Ovary (tissue), 9 donors: ENCODE results near the gene FMNL3. TPM values are rescaled to one million over a fixed set of nuclear protein-coding genes. Genes with fewer than 3 reads are reported as not detected.

Experiments used
- DNase-seq, 5 donors: peaks; one replicate each; pipeline ENCODE4 v3.0.0-alpha.2; 2019 to 2020
- H3K27ac ChIP-seq, 2 donors: fragments of 200-600 bp; one replicate each; pipeline versions ENCODE4 v1.5.1 to v1.8.0; 2019 to 2022
- H3K27me3 ChIP-seq: fragments of 200-600 bp; one replicate; pipeline ENCODE4 v1.8.0; 2022
- H3K36me3 ChIP-seq: fragments of 200-600 bp; sonication (generic); one replicate; pipeline ENCODE4 v1.5.1; 2019
- H3K4me1 ChIP-seq: one replicate; pipeline ENCODE4 v1.8.1; 2013; ENCODE audit warnings: mild to moderate bottlenecking, moderate library complexity; ENCODE audit not compliant: insufficient read depth
- H3K4me3 ChIP-seq: fragments of 200-600 bp; sonication (generic); one replicate; pipeline ENCODE4 v1.5.1; 2017
- H3K9me3 ChIP-seq, 2 donors: fragments of 200-600 bp in 1 of 2; sonication (generic) in 1 of 2; one replicate each; pipeline versions ENCODE4 v1.5.1 to v1.8.1; 2013 to 2019; ENCODE audit warnings: mild to moderate bottlenecking in 1 of 2, moderate library complexity in 1 of 2
- EP300 ChIP-seq: sonication (generic); formaldehyde crosslinking; IDR thresholded peaks from one replicate; pipeline ENCODE4 v1.6.1; 2017; ENCODE audit warnings: antibody characterized with exemption
- POLR2A ChIP-seq: fragments of 450-650 bp; IDR thresholded peaks from one replicate; pipeline ENCODE4 v1.6.1; 2017; ENCODE audit warnings: antibody characterized with exemption, mild to moderate bottlenecking, moderate library complexity
- WGBS, 3 donors: extraction: QIAGEN DNeasy Blood & Tissue Kit in 1 of 3; methylation state at CpG; one replicate each; pipeline versions ENCODE4 v1.1.5 to v1.1.7; 2013 to 2017; 5-methylcytosine and 5-hydroxymethylcytosine counted together
- intact Hi-C, 4 donors: fragments of 100-400 bp; cut with DNase I; formaldehyde crosslinking; loops; one replicate each; pipeline versions ENCODE4 v1.11.0 to v1.15.1; 2022 to 2023
- polyA plus RNA-seq, 2 donors: library from polyadenylated mRNA; stranded (reverse); fragments of 200-250 nt in 1 of 2; fragments of 350-450 nt in 1 of 2; fragmentation: Illumina TruSeq in 1 of 2; extraction: RNeasy Lipid Tissue Mini Kit (QIAGEN cat#74804) in 1 of 2; gene quantifications; one replicate each; pipeline ENCODE4 v1.2.3, GENCODE V29; 2013 to 2014
- total RNA-seq, 7 donors: library from RNA; depleted of rRNA in 2 of 7; stranded (reverse); fragments of >200 nt in 2 of 7; fragmentation: NEBNext Ultra II Directional in 3 of 7; extraction: Animal tissue kit (Norgen Biotek cat#: 25700) in 3 of 7; gene quantifications; one replicate each; pipeline versions ENCODE4 v1.1.0 to v1.2.4, GENCODE V29; 2016 to 2023
- TF ChIP-seq, protein P1 (sequence below), 3 donors: fragments of 450-650 bp in 2 of 3; fragments of 200-600 bp in 1 of 3; IDR thresholded peaks; one replicate each; pipeline versions ENCODE4 v1.5.1 to v1.8.0; 2016 to 2022; ENCODE audit warnings: antibody characterized with exemption in 3 of 3, mild to moderate bottlenecking in 1 of 3
- donor health status: DM: no; HTN: no; CAD: no; lungs with moderate emphysema.
- donor health status: DM: no; HTN: no; CAD: no.
- donor health status: Bipolar disorder and iron deficiency.
- donor health status: DM: yes; HTN: yes; CAD: no.
- donor health status: DM: no; HTN: no; CAD: no.
- donor health status: DM: yes; HTN: yes; CAD: no.

Gene FMNL3
- total and polyA plus RNA-seq, 9 donors = 15.7 to 58.1 (median 33.1) TPM

GRCh38 chr12:49661746-49662145 is 45.5 kb downstream of the FMNL3 start:
- Histone ChIP-seq H3K27ac (no peak overlapping the region), H3K4me3 (no peak overlapping the region), H3K27me3 (no peaks in the 10 kb centered on the region), H3K36me3 (no peaks in the 10 kb centered on the region), H3K4me1 (peaks cover 19% of the 10 kb centered on the region), H3K9me3 (no peaks in the 10 kb centered on the region)
- intact Hi-C loops = no loop called here
- peak in 2 of 5 donors; percentile 4 for DNase-seq
- TF ChIP-seq POLR2A (no peak), EP300 (no peak)
- TF ChIP-seq, protein P1, sequence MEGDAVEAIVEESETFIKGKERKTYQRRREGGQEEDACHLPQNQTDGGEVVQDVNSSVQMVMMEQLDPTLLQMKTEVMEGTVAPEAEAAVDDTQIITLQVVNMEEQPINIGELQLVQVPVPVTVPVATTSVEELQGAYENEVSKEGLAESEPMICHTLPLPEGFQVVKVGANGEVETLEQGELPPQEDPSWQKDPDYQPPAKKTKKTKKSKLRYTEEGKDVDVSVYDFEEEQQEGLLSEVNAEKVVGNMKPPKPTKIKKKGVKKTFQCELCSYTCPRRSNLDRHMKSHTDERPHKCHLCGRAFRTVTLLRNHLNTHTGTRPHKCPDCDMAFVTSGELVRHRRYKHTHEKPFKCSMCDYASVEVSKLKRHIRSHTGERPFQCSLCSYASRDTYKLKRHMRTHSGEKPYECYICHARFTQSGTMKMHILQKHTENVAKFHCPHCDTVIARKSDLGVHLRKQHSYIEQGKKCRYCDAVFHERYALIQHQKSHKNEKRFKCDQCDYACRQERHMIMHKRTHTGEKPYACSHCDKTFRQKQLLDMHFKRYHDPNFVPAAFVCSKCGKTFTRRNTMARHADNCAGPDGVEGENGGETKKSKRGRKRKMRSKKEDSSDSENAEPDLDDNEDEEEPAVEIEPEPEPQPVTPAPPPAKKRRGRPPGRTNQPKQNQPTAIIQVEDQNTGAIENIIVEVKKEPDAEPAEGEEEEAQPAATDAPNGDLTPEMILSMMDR (IDR thresholded peaks at IDR 0.05) = no peak
- WGBS, 3 donors = 90 to 97% (median 94%) methylated on average over 3 of the region's 3 CpGs

- WGBS, 3 donors = 56 to 68% (median 60%) methylated on average over 3 of the region's 3 CpGs
- peaks cover 19% of the 10 kb centered on the region for H3K4me1 ChIP-seq
Measured at GRCh38 chr12:49661191-49661590, 46.0 kb downstream of the FMNL3 start.

DNA sequence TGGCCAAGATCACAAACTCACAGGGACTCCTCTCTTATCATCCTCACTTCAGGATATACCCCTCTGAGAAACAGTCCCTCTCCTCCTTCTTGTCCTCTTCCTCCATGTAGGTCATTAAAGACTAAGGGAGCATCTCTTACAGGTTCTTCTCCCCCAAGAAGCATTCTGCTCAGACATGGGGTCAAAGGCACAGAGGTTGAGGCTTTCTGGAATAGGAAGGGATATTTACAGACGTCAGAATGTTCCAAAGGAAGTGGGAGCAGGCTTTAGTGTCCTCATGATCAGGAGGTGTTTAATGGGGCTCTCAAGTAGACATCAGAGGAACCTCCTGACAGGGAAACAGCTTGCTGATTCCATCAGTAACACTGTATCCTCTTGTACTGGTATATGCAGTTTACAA is 47.5 kb downstream of the FMNL3 start:
- Histone ChIP-seq H3K4me1 (peaks cover 16% of the 10 kb centered on the region), H3K9me3 (no peaks in the 10 kb centered on the region), H3K4me3 (no peak overlapping the region), H3K27ac (peak overlapping the region in 1 of 2 donors; percentile 8), H3K27me3 (no peaks in the 10 kb centered on the region), H3K36me3 (no peaks in the 10 kb centered on the region)
- WGBS, 3 donors = 12 to 26% (median 26%) methylated on average over 1 of the region's 1 CpG
- intact Hi-C loops = no loop called here
- no peak for TF ChIP-seq EP300
- no peak for TF ChIP-seq POLR2A
- TF ChIP-seq, protein P1 (IDR thresholded peaks at IDR 0.05) = no peak
- no peak for DNase-seq

More at GRCh38 chr12:49661191-49661590, 46.0 kb downstream of the FMNL3 start:
- no peak overlapping the region for H3K4me3 ChIP-seq
- DNase-seq = peak in 1 of 5 donors; percentile 4
- intact Hi-C loops = no loop called here
- no peak overlapping the region for H3K27ac ChIP-seq
- TF ChIP-seq, protein P1 (IDR thresholded peaks at IDR 0.05) = no peak
- no peak for TF ChIP-seq POLR2A
- TF ChIP-seq EP300 = no peak
- no peaks in the 10 kb centered on the region for H3K27me3 ChIP-seq
- no peaks in the 10 kb centered on the region for H3K36me3 ChIP-seq
- no peaks in the 10 kb centered on the region for H3K9me3 ChIP-seq

GRCh38 chr12:49658276-49658675 is 48.9 kb downstream of the FMNL3 start:
- Histone ChIP-seq H3K27ac (no peak overlapping the region), H3K9me3 (no peaks in the 10 kb centered on the region), H3K4me3 (no peak overlapping the region), H3K4me1 (peaks cover 12% of the 10 kb centered on the region), H3K36me3 (no peaks in the 10 kb centered on the region), H3K27me3 (no peaks in the 10 kb centered on the region)
- WGBS, 3 donors = 95 to 97% (median 97%) methylated on average over 13 of the region's 13 CpGs
- DNase-seq = peak in 2 of 5 donors; percentile 16 to 23
- TF ChIP-seq POLR2A (no peak), EP300 (no peak)
- TF ChIP-seq, protein P1 (IDR thresholded peaks at IDR 0.05) = no peak
- intact Hi-C loops = no loop called here
